GM18907 (cell line): ENCODE measurements around the gene SLC25A6.
"Not testable (repeated sequence)": the region's sequence is repeated elsewhere in the genome, so short reads cannot be mapped to it uniquely, and the experiment has no call there.

Experiments used
- ATAC-seq: cut with Tn5 transposase; IDR thresholded peaks from one replicate; pipeline ENCODE4 v1.9.1; 2021; ENCODE audit warnings: mild to moderate bottlenecking, moderate library complexity; ENCODE audit not compliant: unreplicated experiment

SLC25A6 gene

GRCh38 chrX:1355131-1356046 lies 36.5 kb downstream of the SLC25A6 start:
- ATAC-seq = no peak

GRCh38 chrX:1354036-1355019 lies 37.6 kb downstream of the SLC25A6 start:
- ATAC-seq = no peak

GRCh38 chrX:1351981-1352714 lies 39.8 kb downstream of the SLC25A6 start:
- ATAC-seq = no peak

GRCh38 chrX:1349606-1350005 lies 42.3 kb downstream of the SLC25A6 start:
- ATAC-seq = not testable (repeated sequence)

- no peak for ATAC-seq
Measured at GRCh38 chrX:1341545-1342184, 50.2 kb downstream of the SLC25A6 start.

GRCh38 chrX:1336948-1337779 lies 54.7 kb downstream of the SLC25A6 start:
- ATAC-seq = peak; percentile 35

GRCh38 chrX:1336331-1336943 lies 55.5 kb downstream of the SLC25A6 start, which contains the start of gene IL3RA:
TSS of gene IL3RA (plus strand) at chrX:1336785. CDS start at chrX:1341766, 4,981 bp downstream.
- ATAC-seq = peak; percentile 63
